ENCODE results near the gene BCAP31.
"Not testable (repeated sequence)": the region's sequence is repeated elsewhere in the genome, so short reads cannot be mapped to it uniquely, and the experiment has no call there.

DNA sequence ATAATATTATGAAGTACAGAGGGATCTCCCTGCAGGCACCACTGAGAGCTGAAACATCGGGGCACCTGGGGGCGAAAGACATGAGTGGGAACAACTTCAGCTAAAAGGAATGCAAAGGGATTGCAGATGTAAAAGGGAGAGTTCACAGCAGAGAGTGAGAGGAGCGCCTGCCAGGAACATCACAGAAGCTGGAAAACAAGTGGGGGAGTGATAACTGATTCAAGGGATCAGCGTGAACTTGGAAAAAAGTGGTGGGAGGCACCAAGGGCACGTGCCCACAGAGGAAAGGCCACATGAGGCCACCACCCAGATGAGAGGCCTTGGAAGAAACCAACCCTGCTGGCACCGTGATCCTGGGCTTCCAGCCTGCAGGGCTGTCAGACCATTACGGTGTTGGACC is 24.8 kb upstream of the BCAP31 start:
- TF ChIP-seq, protein P1, sequence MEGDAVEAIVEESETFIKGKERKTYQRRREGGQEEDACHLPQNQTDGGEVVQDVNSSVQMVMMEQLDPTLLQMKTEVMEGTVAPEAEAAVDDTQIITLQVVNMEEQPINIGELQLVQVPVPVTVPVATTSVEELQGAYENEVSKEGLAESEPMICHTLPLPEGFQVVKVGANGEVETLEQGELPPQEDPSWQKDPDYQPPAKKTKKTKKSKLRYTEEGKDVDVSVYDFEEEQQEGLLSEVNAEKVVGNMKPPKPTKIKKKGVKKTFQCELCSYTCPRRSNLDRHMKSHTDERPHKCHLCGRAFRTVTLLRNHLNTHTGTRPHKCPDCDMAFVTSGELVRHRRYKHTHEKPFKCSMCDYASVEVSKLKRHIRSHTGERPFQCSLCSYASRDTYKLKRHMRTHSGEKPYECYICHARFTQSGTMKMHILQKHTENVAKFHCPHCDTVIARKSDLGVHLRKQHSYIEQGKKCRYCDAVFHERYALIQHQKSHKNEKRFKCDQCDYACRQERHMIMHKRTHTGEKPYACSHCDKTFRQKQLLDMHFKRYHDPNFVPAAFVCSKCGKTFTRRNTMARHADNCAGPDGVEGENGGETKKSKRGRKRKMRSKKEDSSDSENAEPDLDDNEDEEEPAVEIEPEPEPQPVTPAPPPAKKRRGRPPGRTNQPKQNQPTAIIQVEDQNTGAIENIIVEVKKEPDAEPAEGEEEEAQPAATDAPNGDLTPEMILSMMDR (IDR thresholded peaks at IDR 0.05; ENCODE audit: insufficient read depth, low read length): not testable (repeated sequence)
- TF ChIP-seq, protein P2, sequence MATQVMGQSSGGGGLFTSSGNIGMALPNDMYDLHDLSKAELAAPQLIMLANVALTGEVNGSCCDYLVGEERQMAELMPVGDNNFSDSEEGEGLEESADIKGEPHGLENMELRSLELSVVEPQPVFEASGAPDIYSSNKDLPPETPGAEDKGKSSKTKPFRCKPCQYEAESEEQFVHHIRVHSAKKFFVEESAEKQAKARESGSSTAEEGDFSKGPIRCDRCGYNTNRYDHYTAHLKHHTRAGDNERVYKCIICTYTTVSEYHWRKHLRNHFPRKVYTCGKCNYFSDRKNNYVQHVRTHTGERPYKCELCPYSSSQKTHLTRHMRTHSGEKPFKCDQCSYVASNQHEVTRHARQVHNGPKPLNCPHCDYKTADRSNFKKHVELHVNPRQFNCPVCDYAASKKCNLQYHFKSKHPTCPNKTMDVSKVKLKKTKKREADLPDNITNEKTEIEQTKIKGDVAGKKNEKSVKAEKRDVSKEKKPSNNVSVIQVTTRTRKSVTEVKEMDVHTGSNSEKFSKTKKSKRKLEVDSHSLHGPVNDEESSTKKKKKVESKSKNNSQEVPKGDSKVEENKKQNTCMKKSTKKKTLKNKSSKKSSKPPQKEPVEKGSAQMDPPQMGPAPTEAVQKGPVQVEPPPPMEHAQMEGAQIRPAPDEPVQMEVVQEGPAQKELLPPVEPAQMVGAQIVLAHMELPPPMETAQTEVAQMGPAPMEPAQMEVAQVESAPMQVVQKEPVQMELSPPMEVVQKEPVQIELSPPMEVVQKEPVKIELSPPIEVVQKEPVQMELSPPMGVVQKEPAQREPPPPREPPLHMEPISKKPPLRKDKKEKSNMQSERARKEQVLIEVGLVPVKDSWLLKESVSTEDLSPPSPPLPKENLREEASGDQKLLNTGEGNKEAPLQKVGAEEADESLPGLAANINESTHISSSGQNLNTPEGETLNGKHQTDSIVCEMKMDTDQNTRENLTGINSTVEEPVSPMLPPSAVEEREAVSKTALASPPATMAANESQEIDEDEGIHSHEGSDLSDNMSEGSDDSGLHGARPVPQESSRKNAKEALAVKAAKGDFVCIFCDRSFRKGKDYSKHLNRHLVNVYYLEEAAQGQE (IDR thresholded peaks at IDR 0.05; ENCODE audit: insufficient replicate concordance, low read depth): not testable (repeated sequence)
- not testable (repeated sequence) for TF ChIP-seq POLR2AphosphoS5 (IDR thresholded peaks at IDR 0.05; ENCODE audit: low read depth)

All from HL-60 (cell line).